H9 (cell line): ENCODE data around the gene LRRC17. TPM values are rescaled to one million over a fixed set of nuclear protein-coding genes. Genes with fewer than 3 reads are reported as not detected.

Source experiments
- DNase-seq: peaks from one replicate; pipeline ENCODE4 v3.0.0-alpha.2; 2017
- H2AFZ ChIP-seq: one replicate; pipeline ENCODE4 v1.6.1; 2013; ENCODE audit warnings: mild to moderate bottlenecking, low read length, control low read depth, moderate library complexity
- H2AK5ac ChIP-seq: 2 replicates; pipeline ENCODE4 v1.6.1; 2013; ENCODE audit warnings: low read length, control low read depth, mixed read lengths; ENCODE audit not compliant: insufficient read length
- H2BK120ac ChIP-seq: one replicate; pipeline ENCODE4 v1.6.1; 2013; ENCODE audit warnings: low read depth, mild to moderate bottlenecking, low read length, control low read depth, inconsistent platforms; ENCODE audit not compliant: poor library complexity, severe bottlenecking
- H2BK12ac ChIP-seq: 2 replicates; pipeline ENCODE4 v1.6.1; 2013; ENCODE audit warnings: low read length, control low read depth, mixed read lengths, low read depth; ENCODE audit not compliant: insufficient read length
- H2BK15ac ChIP-seq: 2 replicates; pipeline ENCODE4 v1.6.1; 2013; ENCODE audit warnings: low read depth, low read length, control low read depth
- H2BK20ac ChIP-seq: one replicate; pipeline ENCODE4 v1.6.1; 2013; ENCODE audit warnings: low read depth, mild to moderate bottlenecking, low read length, control low read depth, inconsistent platforms; ENCODE audit not compliant: poor library complexity, severe bottlenecking
- H2BK5ac ChIP-seq: 2 replicates; pipeline ENCODE4 v1.6.1; 2013; ENCODE audit warnings: low read length, control low read depth, mixed read lengths; ENCODE audit not compliant: insufficient read length
- H3K14ac ChIP-seq: 2 replicates; pipeline ENCODE4 v1.6.1; 2013; ENCODE audit warnings: low read length, control low read depth; ENCODE audit not compliant: insufficient read depth
- H3K18ac ChIP-seq: 2 replicates; pipeline ENCODE4 v1.6.1; 2013; ENCODE audit warnings: low read depth, mild to moderate bottlenecking, mixed read lengths, low read length, control low read depth; ENCODE audit not compliant: insufficient read length
- H3K23ac ChIP-seq: 2 replicates; pipeline ENCODE4 v1.6.1; 2013; ENCODE audit warnings: low read length, control low read depth, mixed read lengths, low read depth; ENCODE audit not compliant: insufficient read length
- H3K23me2 ChIP-seq: 2 replicates; pipeline ENCODE4 v1.6.1; 2013; ENCODE audit warnings: low read depth, mild to moderate bottlenecking, mixed read lengths, low read length, control low read depth; ENCODE audit not compliant: insufficient read length, poor library complexity, severe bottlenecking
- H3K27ac ChIP-seq: 2 replicates; pipeline ENCODE4 v1.5.1; 2013; ENCODE audit warnings: low read length, control low read depth, mixed read lengths, low read depth; ENCODE audit not compliant: insufficient read length
- H3K27me3 ChIP-seq: 2 replicates; pipeline ENCODE4 v1.6.1; 2013; ENCODE audit warnings: low read length, control low read depth, inconsistent platforms; ENCODE audit not compliant: insufficient read depth
- H3K4ac ChIP-seq: 2 replicates; pipeline ENCODE4 v1.6.1; 2013; ENCODE audit warnings: low read depth, mild to moderate bottlenecking, control low read depth, inconsistent platforms, low read length, moderate library complexity
- H3K4me1 ChIP-seq: 2 replicates; pipeline ENCODE4 v1.6.1; 2013; ENCODE audit warnings: low read length, control low read depth, inconsistent platforms; ENCODE audit not compliant: insufficient read depth
- H3K4me2 ChIP-seq: 2 replicates; pipeline ENCODE4 v1.6.1; 2013; ENCODE audit warnings: low read length, control low read depth, mixed read lengths; ENCODE audit not compliant: insufficient read length, insufficient read depth
- H3K56ac ChIP-seq: 2 replicates; pipeline ENCODE4 v1.6.1; 2013; ENCODE audit warnings: low read depth, mild to moderate bottlenecking, mixed read lengths, low read length, control low read depth; ENCODE audit not compliant: insufficient read length
- H3K79me1 ChIP-seq: 2 replicates; pipeline ENCODE4 v1.6.1; 2013; ENCODE audit warnings: low read depth, mild to moderate bottlenecking, moderate library complexity, low read length, control low read depth, inconsistent platforms; ENCODE audit not compliant: insufficient read depth, poor library complexity, severe bottlenecking
- H3K79me2 ChIP-seq: 2 replicates; pipeline ENCODE4 v1.6.1; 2013; ENCODE audit warnings: low read length, control low read depth, inconsistent platforms; ENCODE audit not compliant: insufficient read depth
- H3K9ac ChIP-seq: 2 replicates; pipeline ENCODE4 v1.6.1; 2013; ENCODE audit warnings: low read length, control low read depth, mixed read lengths; ENCODE audit not compliant: insufficient read length; ENCODE audit errors: extremely low read depth
- H3K9me3 ChIP-seq: one replicate; pipeline ENCODE4 v1.6.1; 2013; ENCODE audit warnings: low read depth, low read length, inconsistent platforms; ENCODE audit not compliant: control insufficient read depth
- H3T11ph ChIP-seq: one replicate; pipeline ENCODE4 v1.6.1; 2013; ENCODE audit warnings: mild to moderate bottlenecking, low read length, control low read depth, inconsistent platforms
- H4K20me1 ChIP-seq: one replicate; pipeline ENCODE4 v1.6.1; 2013; ENCODE audit not compliant: control insufficient read depth, insufficient read length, insufficient read depth
- H4K5ac ChIP-seq: 2 replicates; pipeline ENCODE4 v1.6.1; 2013; ENCODE audit warnings: low read depth, mild to moderate bottlenecking, mixed read lengths, low read length, control low read depth; ENCODE audit not compliant: insufficient read length
- H4K8ac ChIP-seq: replicated peaks from 2 replicates; pipeline ENCODE4 v1.6.1; 2013; ENCODE audit warnings: low read length, control low read depth, mixed read lengths, low read depth; ENCODE audit not compliant: insufficient read length
- H4K91ac ChIP-seq: 2 replicates; pipeline ENCODE4 v1.6.1; 2013; ENCODE audit warnings: low read depth, mild to moderate bottlenecking, moderate library complexity, mixed read lengths, low read length, control low read depth; ENCODE audit not compliant: insufficient read length
- H3K27ac Mint-ChIP-seq, 3 experiments: 2 replicates in 2 of 3; 3 replicates in 1 of 3; pipeline ENCODE4 v1.8.0; 2020 to 2021; ENCODE audit warnings: mixed read lengths in 3 of 3, mild to moderate bottlenecking in 1 of 3, moderate library complexity in 1 of 3
- H3K27me3 Mint-ChIP-seq: 2 replicates; pipeline ENCODE4 v1.8.0; 2021; ENCODE audit warnings: low read depth, mild to moderate bottlenecking, moderate library complexity, mixed read lengths
- H3K36me3 Mint-ChIP-seq, 3 experiments: 2 replicates in 2 of 3; 3 replicates in 1 of 3; pipeline ENCODE4 v1.8.0; 2020 to 2021; ENCODE audit warnings: low read depth in 3 of 3, mixed read lengths in 3 of 3; ENCODE audit not compliant: insufficient read depth in 1 of 3
- H3K4me1 Mint-ChIP-seq, 2 experiments: 2 replicates each; pipeline ENCODE4 v1.8.0; 2020; ENCODE audit warnings: mixed read lengths in 2 of 2
- H3K4me3 Mint-ChIP-seq, 2 experiments: 2 replicates in 1 of 2; 3 replicates in 1 of 2; pipeline ENCODE4 v1.8.0; 2020 to 2021; ENCODE audit warnings: mild to moderate bottlenecking in 2 of 2, mixed read lengths in 2 of 2, moderate library complexity in 1 of 2
- H3K9me3 Mint-ChIP-seq, 2 experiments: 2 replicates in 1 of 2; 3 replicates in 1 of 2; pipeline ENCODE4 v1.8.0; 2020; ENCODE audit warnings: mild to moderate bottlenecking in 2 of 2, mixed read lengths in 2 of 2, moderate library complexity in 1 of 2
- CTCF ChIP-seq: fragments of 200-600 bp; sonication (generic); conservative IDR thresholded peaks from 3 replicates; pipeline ENCODE4 v1.8.0; 2021; ENCODE audit warnings: antibody characterized with exemption, mild to moderate bottlenecking
- WGBS: extraction: QIAGEN DNeasy Blood & Tissue Kit; methylation state at CpG from one replicate; pipeline ENCODE4 v1.1.7; 2013; ENCODE audit warnings: missing lambda C conversion rate, low lambda C conversion rate, mixed read lengths; ENCODE audit not compliant: insufficient read length; ENCODE audit errors: extremely low coverage; 5-methylcytosine and 5-hydroxymethylcytosine counted together
- total RNA-seq: library from RNA; stranded (reverse); gene quantifications from 2 replicates; pipeline ENCODE4 v1.2.1, GENCODE V29; 2021

Gene LRRC17
- total RNA-seq, 1 experiment from 2014 or later, result 2.0 TPM

GRCh38 chr7:102888561-102889233, 24.1 kb upstream of the LRRC17 start:
- no peak overlapping the region for H2BK12ac ChIP-seq
- no peak overlapping the region for H3T11ph ChIP-seq
- Mint-ChIP-seq H3K4me3 (no peak overlapping the region), H3K27ac (no peak overlapping the region), H3K4me1 (no peaks in the 10 kb centered on the region), H3K27me3 (no peaks in the 10 kb centered on the region), H3K36me3 (peaks cover 0 to 1% (median 0%) of the 10 kb centered on the region in 3 experiments; a peak in 2 of 7 replicates), H3K9me3 (no peaks in the 10 kb centered on the region)
- H3K27me3 ChIP-seq, result no peaks in the 10 kb centered on the region
- DNase-seq, result no peak
- no peak overlapping the region for H3K23ac ChIP-seq
- no CpG with 5 or more reads among the region's 3 CpGs for WGBS
- H2BK5ac ChIP-seq, result no peak overlapping the region
- no peak overlapping the region for H4K91ac ChIP-seq
- no peak for TF ChIP-seq CTCF
- no peak overlapping the region for H3K9ac ChIP-seq
- no peak overlapping the region for H3K4ac ChIP-seq
- no peak overlapping the region for H3K4me2 ChIP-seq
- H2BK20ac ChIP-seq, result no peak overlapping the region
- no peak overlapping the region for H3K56ac ChIP-seq
- H3K14ac ChIP-seq, result no peak overlapping the region
- H3K18ac ChIP-seq, result no peak overlapping the region
- no peak overlapping the region for H2BK120ac ChIP-seq
- no peaks in the 10 kb centered on the region for H3K79me1 ChIP-seq
- no peaks in the 10 kb centered on the region for H3K23me2 ChIP-seq
- no peak overlapping the region for H4K5ac ChIP-seq
- H3K4me1 ChIP-seq, result no peaks in the 10 kb centered on the region
- H2AK5ac ChIP-seq, result no peak overlapping the region
- no peak overlapping the region for H3K27ac ChIP-seq
- H2BK15ac ChIP-seq, result no peak overlapping the region
- no peaks in the 10 kb centered on the region for H4K20me1 ChIP-seq
- no peaks in the 10 kb centered on the region for H3K79me2 ChIP-seq
- H4K8ac ChIP-seq, result no peak overlapping the region
- no peak overlapping the region for H2AFZ ChIP-seq
- no peaks in the 10 kb centered on the region for H3K9me3 ChIP-seq
